Measurements from ENCODE around the gene LARGE1.
A peak's percentile ranks its signal among the peaks of the same experiment; 100 is the strongest.

LARGE1 gene

DNA sequence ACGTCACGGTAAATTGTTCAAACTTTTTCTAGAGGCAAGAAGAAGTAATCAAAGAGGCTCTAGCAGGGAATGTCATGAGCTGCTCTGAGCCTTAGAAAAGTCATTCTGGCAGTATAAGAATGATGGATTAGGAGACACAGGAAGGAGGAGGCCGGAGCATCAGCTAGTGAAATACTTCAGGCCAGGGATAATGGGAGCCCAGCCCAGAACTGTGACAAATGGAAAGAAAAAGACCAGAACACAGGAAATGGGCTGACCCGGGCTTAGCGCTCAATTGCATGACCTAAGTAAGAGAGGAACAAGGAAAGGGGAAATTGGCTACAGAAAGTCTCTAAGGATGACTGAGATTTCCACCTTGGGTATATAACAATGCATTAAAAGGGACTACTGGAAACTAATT, 108.6 kb downstream of the LARGE1 start:
- DNase-seq = no peak

DNA sequence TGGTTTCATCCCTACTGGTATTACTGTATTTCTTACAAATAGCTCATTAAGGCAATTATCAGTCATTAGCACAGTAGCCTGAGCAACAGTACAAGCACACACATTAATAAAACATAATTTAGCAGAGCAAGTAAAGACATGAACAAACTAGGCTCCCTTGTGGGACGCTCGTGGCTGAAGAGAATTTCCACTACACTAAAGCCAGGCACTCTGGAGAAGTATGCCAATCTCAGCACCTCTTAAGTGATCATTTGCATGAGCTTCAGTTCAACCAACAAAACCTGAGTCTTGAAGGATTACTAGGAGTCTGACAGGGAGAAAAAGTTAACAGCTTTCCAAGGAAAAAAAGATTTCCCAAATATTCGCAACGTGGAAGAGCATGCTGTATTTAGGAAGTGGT, 109.1 kb downstream of the LARGE1 start:
- peak; percentile 75 for DNase-seq

DNA sequence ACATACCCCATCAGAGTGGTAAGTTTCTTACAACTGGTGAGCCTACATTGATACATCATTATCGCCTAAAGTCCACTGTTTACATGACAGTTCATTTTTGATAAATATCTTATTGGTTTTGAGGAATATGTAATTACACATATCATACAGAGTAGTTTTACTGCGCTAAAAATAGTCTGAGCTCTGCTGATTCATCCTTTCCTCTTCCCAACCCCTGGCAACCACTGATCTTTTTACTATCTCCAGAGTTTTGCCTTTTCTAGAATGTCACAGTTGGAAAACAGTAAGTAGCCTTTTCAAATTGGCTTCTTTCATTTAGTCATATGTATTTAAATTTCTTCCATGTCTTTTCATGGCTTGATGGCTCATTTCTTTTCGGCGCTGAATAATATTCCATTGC, 112.8 kb downstream of the LARGE1 start:
- no peak for DNase-seq

DNA sequence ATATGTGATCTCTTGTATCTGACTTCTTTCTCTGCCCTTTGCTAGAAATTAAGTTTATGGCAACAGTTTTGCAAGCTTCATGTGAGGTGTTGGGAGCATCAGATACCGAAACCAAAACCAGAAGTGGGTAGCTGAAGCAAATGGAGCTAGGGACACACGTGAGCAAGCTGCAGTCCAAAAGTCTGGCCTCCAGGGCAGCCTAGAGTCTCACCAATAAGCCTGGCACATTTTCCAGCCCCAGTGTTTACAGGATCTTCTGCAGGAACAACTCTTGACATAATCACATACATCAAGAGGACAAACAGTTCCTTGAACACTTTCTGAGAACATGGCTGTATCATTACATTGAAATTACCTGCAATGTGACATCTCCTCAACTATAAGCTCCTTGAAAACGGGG, 114.1 kb downstream of the LARGE1 start:
- DNase-seq = no peak

DNA sequence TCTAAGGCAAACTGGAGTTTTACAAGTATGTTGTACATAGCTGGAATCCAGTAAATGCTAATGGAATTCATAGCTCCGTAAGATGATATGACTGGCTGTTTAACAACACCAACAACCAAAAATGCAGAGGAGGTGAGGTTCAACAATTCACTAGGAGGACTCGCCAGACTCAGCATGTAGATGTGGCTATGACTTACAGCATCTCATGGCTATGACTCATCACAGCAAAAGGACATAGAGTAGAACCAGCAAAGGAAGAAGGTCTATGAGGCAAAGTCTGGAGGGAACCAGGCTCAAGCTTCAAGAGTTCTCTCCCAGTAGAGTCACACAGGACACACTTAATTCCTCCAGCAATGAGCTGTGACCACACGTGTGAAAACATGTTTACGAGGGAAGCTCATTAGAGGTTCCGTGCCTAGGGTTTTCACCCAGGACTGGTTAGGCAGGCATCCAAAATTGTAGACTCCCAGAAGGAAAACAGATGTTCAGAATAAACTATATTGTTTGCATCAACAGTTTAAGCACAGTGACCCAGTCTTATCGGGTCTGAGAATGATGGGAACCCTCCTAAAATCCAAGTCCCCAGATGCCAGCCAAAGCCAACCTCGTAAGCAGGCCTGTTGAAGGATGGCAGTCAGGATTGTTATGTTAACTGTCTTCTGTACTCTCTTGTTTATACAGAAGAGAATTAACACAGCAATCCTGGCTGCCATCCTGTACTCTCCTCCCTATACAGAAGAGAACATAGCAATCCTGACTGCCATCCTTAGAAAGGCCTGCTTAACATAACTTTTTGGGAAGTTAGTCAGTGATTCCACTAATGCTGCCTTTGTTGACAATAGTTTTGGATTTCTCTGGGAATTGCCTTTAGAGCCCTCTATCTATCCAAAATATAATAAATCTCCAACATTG, 116.6 kb downstream of the LARGE1 start:
- no peak for DNase-seq

DNA sequence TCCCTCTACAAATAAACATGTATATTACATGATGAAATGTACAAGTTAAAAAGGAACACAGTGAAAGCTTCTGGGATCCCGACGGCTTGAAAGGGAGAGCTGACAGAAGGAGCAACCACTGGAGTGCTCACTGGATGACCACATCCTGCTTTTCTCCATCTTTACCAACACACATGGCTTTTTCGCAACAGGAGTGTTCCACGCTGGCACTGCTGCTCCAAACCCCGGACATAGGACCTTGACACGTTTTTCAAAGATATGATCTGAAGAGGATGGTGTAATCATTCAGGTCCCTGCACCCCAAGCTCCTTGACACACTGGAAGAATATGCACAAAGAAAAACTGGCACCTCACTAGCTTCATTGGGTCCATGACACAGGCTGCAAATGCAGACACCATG, 121.9 kb downstream of the LARGE1 start:
- DNase-seq = no peak

DNA sequence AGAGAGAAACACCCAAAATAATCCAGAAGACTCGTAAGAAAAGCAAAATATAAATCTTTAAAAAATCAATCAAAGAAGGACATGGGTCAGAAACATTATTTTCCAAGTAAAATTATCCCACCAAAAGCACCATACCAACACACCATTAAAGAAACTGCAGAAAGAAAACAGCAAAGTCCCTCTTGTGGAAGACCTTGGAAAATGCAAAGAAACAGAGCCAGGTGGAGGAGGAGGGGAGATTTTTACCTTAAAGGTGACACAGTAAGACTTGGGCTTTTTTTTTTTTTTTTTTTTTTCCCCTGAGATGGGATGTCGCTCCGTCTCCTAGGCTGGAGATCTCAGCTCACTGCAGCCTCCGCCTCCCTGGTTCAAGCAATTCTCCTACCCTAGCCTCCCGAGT, 123.8 kb downstream of the LARGE1 start:
- no peak for DNase-seq

DNA sequence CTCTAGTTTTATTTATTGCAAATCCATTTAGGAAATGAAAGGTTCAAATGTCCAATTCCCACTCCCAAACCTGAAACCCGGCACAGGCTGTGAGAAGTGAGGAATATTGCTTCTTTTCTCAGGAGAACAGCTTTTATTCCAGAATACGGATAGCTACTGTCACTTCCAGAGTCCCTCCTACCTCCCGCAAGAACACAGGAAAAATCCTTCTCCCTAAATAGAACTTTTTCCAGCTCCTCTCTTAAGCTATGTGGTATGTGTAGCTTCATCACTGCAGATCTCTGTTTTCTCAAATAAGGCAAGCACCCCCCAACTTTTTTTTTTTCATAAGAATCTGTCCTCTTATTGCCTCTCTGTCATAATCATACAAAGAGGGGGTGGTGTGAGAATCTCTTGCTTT, 126.8 kb downstream of the LARGE1 start:
- DNase-seq = no peak

DNA sequence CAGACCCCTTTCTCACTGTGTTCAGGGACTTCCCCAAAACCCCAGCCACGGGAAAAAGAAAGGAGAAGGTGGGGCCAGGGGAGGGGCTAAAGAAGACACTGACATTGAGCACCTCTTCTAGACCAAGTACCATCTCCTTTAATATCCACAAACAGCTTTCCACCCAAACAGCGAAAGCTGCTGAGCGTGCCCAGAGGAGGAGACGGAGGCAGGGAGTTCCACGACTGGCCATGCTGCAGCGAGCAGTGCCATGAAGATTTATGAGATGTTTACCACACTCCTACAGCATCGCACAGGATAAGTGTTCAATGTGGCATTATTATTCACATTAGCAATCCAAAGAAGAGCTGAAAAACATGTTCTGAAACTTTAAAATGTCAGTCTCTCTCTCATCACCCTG, 127.4 kb downstream of the LARGE1 start:
- no peak for DNase-seq

DNA sequence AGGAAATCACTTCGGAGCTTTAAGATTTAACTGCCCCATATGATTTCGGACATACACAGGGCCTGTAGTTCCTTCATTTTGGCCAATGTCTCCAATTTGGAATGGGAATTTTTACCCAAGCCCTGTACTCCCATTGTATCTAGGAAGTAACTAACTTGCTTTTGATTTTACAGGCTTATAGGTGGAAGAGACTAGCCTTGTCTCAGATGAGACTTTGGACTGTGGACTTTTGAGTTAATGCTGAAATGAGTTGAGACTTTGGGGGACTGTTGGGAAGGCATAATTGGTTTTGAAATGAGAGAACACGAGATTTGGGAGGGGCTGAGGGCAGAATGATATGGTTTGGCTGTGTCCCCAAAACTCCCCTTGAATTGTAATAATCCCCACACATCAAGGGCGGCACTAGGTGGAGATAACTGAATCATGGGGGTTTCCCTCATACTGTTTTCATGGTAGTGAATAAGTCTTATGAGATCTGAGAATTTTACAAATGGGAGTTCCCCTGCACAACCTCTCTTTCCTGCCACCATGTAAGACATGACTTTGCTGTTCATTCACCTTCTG, 130.5 kb downstream of the LARGE1 start:
- no peak for DNase-seq

DNA sequence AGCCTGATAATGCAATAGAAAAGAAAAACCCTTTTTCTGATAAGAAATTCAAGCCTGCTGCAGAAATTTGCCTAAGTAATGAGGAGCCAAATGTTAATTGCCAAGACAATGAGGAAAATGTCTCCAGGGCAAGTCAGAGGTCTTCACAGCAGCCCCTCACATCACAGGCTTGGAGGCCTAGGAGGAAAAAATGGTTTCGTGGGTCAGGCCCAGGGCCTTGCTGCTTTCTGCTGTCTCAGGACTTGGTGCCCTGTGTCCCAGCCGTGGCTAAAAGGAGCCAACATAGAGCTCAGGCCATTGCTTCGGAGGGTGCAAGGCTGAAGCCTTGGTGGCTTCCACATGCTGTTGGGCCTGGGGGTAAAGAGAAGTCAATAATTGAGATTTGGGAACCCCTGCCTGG, 131.3 kb downstream of the LARGE1 start:
- DNase-seq = no peak

DNA sequence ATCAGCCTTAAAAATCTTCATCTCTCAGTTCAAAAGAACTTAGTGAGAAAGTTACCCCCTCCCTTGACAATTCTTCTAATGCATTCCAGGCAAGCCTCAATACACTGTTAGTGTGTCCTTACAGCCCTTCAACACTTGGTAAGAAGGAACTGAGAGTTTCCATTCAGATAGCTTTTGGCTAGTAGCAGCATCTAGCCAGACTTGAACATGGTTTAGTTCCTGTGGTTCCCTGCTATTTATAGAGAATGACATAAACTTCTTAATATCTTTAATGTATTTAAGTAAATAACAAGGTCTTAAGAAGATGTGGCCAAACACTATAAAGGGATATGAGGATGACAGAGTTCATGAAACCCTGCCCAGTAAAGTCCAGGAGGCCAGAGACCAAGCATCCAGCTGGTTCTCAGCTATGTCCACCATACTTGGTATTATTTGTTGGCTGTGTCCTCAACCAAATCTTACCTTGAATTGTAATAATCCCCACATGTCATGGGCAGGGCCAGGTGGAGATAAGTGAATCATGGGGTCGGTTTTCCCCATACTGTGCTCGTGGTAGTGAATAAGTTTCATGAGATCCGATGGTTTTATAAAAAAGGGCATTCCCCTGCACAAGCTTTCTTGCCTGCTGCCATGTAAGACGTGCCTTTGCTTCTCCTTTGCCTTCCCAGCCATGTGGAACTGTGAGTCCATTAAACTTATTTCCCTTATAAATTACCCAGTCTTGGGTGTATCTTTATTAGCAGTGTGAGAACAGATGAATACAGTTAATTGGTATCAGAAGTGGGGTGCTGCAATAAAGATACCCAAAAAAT, 132.4 kb downstream of the LARGE1 start:
- DNase-seq = no peak

DNA sequence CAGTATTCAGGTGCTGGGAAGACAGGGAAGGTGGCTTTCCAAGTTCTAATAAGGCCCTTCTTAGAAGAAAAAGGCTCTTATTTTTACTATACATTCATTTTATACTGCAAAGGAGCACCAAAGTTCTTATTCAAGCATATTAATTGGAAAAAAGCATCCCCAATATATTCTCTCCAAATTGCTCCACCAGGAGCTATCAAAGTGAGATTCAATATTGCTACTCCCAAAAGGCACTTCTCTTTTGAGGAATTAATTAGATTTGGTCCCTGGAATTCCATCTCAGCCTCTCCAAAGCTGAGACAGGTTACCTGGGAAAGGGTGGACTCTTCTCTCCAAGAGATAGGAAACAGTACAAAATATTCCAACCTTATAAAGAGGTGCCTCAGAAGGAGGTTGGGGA, 134.1 kb downstream of the LARGE1 start:
- no peak for DNase-seq

DNA sequence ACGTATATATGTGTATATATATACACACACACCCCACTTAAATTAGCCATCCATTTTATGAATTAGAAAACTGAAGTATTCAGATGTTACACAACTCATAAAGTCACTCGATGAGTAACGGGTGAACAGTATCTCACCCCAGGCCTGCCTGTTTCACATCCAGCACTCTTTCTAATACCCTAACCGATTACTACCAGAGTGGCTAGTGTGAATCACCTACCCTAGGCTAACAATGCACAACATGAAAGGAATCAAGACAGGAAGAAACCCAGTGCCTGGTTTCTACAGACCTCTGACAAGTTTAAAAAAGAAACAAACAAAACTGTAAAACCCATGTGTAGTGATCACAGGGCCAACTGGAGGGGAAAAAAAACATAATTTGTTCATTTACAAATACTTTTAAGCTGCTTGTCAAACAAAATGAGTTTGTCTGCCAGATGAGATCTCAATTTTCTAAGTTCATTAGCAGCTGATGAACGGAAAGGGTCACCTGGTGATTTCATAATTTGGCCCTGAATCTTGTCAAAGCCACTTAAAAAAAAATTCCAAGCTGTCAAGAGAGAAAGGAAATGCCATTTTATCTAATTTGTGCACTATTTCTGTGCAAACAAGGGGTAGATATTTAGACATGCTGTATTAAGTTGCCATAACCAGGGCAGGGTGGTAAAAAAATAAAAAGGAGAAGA, 134.8 kb downstream of the LARGE1 start:
- no peak for DNase-seq

DNA sequence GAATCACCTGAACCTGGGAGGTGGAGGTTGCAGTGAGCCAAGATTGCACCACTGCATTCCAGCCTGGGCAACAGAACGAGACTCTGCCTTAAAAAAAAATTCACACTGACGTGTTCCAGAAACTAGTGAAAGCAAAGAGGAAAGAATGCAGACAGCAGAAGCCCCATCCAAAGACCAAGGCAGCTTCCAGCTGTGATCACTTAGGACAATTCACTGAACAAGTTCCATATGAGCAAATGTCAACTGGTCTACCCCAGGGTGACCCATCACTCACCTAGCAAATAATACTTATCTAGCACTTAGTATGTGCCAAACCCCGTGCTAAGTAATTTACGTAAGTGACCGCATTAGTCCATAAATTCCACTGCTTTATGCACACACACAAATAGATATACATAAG, 138.9 kb downstream of the LARGE1 start:
- no peak for DNase-seq

DNA sequence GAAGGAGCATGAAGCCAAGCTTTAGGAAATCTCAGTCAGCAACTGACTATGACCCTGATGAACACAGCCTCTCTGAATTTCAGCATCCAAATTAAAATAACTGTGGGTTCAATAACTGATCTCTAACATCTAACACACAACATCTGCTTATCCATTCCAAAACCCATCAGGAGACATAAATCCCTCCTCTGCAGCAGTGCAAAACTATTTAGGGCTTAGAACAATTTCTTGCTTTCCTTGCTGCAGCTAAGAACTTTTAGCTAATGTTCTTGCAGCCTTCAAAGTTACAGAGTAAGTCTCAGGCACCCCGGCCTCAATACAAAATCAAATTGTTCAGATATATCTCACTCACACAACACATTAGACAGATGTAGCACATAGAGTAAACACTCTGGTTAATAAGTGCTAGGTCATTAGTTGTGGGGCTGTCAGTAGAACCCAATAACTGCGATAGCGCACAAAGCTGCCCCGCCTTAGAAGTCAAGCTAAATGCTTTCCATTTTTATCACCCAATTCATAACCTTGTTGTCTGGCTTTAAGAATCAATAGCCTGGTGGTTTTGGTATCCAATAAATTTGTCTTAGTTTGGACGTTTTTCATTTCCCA, 139.6 kb downstream of the LARGE1 start:
- DNase-seq = no peak

DNA sequence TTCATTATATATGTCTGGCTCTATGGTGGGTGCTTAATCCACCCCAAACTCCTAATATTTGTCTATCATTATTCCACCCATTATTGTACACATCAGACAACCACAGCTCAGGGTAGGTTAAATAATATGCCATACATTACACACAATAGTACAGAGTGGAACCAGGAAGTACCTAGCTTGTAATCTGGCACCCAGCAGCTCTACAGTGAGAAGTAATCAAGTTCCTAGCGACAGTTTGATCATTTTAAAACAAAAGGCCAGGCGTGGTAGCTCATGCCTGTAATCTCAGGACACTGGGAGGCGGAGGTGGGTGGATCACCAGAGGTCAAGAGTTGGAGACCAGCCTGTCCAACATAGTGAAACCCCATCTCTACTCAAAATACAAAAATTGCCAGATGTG, 141.0 kb downstream of the LARGE1 start:
- no peak for DNase-seq

DNA sequence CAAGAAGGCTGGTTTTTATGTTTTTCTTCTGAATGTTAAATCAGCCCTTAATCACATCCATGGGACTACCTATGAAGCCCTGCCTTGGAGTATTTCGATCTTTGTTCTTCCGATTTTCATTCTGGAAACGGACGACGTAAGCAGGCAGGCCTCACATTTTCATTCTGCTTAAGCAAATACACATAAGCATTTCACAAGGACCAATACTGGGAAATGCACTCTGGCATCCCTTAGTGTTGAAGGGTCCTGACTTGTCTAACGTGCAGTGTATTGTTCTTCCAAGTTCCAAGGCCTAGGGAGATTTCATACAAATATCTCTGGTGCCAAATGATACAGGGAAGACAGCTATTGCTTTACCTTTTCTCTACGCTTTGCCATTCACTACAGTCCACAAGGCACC, 143.8 kb downstream of the LARGE1 start:
- no peak for DNase-seq

DNA sequence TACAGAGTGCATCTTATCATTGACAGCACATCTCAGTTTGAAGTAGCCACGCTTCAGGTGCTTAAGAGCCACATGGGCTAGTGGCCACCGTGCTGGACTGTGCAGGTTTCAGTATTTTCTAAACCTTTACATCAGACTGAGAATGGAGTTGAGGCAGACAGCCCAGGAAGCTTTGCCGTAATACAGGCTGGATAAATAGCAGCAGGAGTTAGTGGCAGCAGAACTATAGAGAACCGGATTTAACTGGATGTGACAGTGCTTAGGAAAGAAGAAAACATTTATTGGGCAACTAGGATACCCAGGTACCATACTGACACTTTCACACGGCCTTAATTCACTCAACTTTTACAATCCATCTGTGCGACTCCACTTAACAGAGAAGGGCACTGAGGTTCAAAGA, 145.5 kb downstream of the LARGE1 start:
- no peak for DNase-seq

DNA sequence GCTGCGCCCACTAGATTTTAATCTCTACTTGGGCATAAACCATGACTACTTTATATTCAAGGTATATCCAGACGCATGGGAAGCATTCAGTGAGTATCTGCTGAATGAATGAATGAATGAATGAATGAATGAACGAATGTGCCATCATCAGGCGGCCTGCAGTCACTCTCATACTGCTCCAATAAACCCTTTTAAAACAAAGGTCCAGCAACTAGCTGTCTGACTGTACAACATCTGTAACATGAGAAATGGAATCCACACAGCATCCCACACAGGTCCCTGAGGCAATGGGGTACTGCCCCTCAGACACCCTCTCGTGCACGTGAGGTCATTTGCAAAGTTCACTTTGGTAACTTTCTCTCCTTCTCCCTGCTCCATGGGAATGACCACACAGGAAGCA, 147.5 kb downstream of the LARGE1 start:
- no peak for DNase-seq

DNA sequence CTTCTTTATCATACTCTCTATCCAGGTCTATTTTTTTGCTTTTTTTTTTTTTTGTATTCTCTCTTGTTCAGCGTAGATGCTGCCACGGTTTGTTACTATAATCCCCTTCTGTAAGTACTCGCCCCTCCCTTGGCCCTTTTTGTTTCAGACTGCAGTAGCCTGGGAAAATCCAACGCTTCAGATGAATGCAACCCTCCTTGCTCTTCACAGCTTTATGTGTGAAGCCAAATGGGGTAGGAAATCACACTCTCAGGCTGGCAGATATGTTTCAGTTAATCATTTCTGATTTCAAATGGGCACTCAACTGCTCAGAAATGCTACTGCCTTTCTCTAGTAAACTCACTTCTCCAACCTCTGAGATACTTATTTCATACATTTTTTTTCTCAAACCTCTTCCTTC, 149.1 kb downstream of the LARGE1 start:
- DNase-seq = no peak

DNA sequence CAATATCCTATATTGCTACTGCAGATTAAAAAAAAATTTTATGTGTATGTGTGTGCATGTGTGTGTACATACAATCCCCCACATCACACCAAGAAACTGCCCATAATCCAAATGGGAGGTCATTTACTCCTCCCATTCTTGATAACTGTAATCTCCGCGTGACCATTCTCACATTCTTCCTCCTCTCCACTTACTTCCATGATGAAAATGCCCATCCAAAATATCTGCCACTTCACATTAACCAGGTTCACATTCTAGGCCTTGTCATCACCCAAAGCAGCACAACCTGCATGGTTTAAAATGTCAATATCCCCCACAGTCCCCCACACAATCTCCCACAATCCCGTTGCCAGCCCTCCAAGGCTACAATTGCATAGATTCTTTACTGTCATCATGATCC, 149.6 kb downstream of the LARGE1 start:
- DNase-seq = no peak

DNA sequence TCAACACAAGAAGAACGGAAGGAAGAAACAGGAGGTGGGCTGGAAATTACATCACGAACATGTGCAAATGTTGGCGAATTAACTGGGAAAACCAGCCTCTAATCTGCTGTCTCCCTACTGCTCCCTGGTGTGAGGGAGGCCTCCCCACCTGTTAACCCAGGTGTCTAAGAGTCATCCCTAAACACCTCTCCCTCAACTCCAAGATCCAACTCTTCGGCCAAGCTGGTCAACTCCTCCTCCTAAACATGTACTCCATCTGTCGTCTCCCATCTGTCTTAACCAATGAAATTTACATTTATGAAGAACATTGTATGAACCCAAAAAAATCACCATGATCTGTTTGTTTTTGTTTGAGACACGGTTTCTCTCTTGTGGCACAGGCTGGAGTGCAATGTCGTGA, 154.2 kb downstream of the LARGE1 start:
- DNase-seq = no peak

All from NCI-H1105 (cell line).